Upper lobe of left lung (tissue), 4 donors: ENCODE data around the gene CORO7.

Source experiments
- EP300 ChIP-seq, 4 donors: sonication (generic); formaldehyde crosslinking; IDR thresholded peaks; one replicate each; pipeline ENCODE4 v1.5.1; 2017; ENCODE audit warnings: antibody characterized with exemption in 4 of 4, control low read depth in 2 of 4
- POLR2AphosphoS5 ChIP-seq, 2 donors: sonication (generic); formaldehyde crosslinking; IDR thresholded peaks; one replicate each; pipeline ENCODE4 v1.5.1; 2017; ENCODE audit warnings: antibody characterized with exemption in 2 of 2

GRCh38 chr16:4315186-4316107 lies 100.9 kb downstream of the CORO7 start, which contains the start of gene GLIS2:
- TF ChIP-seq EP300 (IDR thresholded peaks at IDR 0.05): no peak
- peak; percentile 8 to 40 for TF ChIP-seq POLR2AphosphoS5 (IDR thresholded peaks at IDR 0.05)
